Effector memory CD4-positive, alpha-beta T cell (primary cell): ENCODE results near the gene MED16.
A peak's percentile ranks its signal among the peaks of the same experiment; 100 is the strongest.

Experiments
- DNase-seq, 3 donors: peaks; one replicate each; pipeline ENCODE4 v3.0.0-alpha.2; 2020
- H3K27ac ChIP-seq: 2 replicates; pipeline ENCODE4 v1.7.0; 2013; ENCODE audit warnings: mild to moderate bottlenecking, low read length, moderate library complexity; ENCODE audit not compliant: insufficient read depth, poor library complexity, severe bottlenecking
- H3K27me3 ChIP-seq: replicated peaks from 2 replicates; pipeline ENCODE4 v1.7.0; 2013; ENCODE audit warnings: mild to moderate bottlenecking, low read length; ENCODE audit not compliant: insufficient read depth, control insufficient read depth, poor library complexity, severe bottlenecking
- H3K36me3 ChIP-seq: 2 replicates; pipeline ENCODE4 v1.7.0; 2013; ENCODE audit warnings: mild to moderate bottlenecking, low read length, moderate library complexity; ENCODE audit not compliant: control insufficient read depth, insufficient read depth
- H3K4me1 ChIP-seq: 2 replicates; pipeline ENCODE4 v1.7.0; 2013; ENCODE audit warnings: low read length, mild to moderate bottlenecking; ENCODE audit not compliant: control insufficient read depth, insufficient read depth, poor library complexity, severe bottlenecking
- H3K4me3 ChIP-seq: 2 replicates; pipeline ENCODE4 v1.7.0; 2013; ENCODE audit warnings: low read length, low read depth, mild to moderate bottlenecking; ENCODE audit not compliant: insufficient read depth, poor library complexity, severe bottlenecking
- H3K9me3 ChIP-seq: 2 replicates; pipeline ENCODE4 v1.7.0; 2013; ENCODE audit warnings: mild to moderate bottlenecking, low read length, moderate library complexity; ENCODE audit not compliant: control insufficient read depth

The MED16 gene

DNA sequence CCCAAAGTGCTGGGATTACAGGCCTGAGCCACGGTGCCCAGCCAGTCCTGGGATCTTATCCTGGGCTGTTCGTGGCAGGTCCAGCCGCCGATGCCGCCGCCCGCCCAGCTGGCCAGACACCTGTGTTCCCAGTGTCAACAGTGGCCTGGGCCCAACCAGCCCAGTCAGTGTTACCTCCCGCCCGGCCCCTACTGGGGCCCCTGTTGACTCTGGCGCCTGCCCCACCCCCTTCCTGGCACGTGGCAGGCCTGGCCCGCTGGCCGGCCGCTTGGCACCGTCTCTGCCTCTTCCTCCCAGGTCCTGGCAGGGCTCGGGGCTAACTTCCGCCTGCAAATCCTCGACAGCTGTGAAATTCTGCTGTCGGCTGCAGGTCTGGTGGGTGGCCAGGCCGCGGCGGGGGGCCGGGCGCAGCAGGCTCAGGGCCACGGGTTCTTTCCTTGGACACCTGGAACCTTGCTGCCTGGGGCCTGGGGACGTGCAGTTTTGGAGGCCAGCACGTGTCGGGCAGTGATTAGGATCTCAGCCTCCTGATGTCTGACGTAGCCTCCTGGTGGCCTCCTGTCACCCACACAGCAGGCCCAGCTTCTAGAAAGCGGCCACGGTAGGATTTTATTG is 42.0 kb upstream of the MED16 start:
- H3K36me3 ChIP-seq = no peaks in the 10 kb centered on the region
- no peak overlapping the region for H3K4me3 ChIP-seq
- no peaks in the 10 kb centered on the region for H3K27me3 ChIP-seq
- DNase-seq = no peak
- no peak overlapping the region for H3K27ac ChIP-seq
- H3K4me1 ChIP-seq = peaks cover 15% of the 10 kb centered on the region
- H3K9me3 ChIP-seq = no peaks in the 10 kb centered on the region

DNA sequence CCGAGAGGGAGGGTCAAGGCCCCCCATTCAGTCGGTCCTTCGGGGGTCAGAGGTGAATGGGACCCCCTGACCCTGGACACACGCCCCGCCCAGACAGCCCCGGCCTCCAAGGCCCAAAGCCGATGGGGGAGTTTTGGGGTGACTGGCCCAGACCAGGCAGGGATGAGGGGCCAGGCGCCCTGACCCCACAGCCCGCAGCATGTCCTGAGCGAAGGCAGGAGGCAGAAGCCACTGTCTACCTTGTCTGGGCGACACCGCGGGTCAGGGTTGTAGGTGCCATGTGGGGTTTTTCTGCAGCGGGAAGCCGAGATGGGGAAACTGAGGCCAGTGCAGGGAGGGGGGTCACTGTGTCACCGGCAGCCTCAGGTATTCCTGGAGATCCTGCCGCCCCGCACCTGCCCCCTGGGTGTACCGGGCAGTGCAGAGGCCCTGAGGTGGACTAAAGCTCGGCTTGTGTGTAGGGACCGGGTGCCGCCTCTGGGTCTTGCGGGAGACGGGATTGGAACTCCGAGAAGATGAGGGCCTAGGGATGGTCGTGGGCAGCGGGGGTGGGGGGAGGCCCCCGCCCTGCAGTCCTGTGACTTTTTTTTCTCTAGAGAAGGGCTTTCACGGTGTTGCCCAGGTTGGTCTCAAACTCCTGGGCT is 41.3 kb upstream of the MED16 start:
- H3K4me3 ChIP-seq = no peak overlapping the region
- H3K27me3 ChIP-seq = no peaks in the 10 kb centered on the region
- no peak overlapping the region for H3K27ac ChIP-seq
- peaks cover 15% of the 10 kb centered on the region for H3K4me1 ChIP-seq
- H3K36me3 ChIP-seq = no peaks in the 10 kb centered on the region
- no peak for DNase-seq
- H3K9me3 ChIP-seq = no peaks in the 10 kb centered on the region

DNA sequence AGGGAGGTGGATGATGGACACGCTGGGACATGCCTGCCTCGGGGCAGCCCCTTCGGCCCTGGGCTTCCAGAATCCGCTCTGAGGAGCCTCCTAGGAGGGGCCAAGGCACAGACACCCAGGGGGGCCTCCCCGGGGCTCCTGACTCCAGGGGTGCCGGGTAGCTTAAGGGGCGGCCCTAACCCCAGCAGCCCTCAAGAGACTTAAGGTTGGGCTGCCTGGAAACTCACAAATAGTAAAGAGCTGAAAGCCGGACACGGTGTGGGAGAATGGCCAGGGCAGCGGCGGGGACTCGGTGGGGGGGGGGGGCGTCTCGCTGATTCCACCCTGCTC is 40.5 kb upstream of the MED16 start:
- Histone ChIP-seq H3K27me3 (no peaks in the 10 kb centered on the region), H3K4me1 (peaks cover 15% of the 10 kb centered on the region), H3K27ac (no peak overlapping the region), H3K36me3 (no peaks in the 10 kb centered on the region), H3K9me3 (no peaks in the 10 kb centered on the region), H3K4me3 (peak overlapping the region; percentile 24)
- DNase-seq = no peak

- Histone ChIP-seq H3K27me3 (no peaks in the 10 kb centered on the region), H3K4me1 (peaks cover 15% of the 10 kb centered on the region), H3K36me3 (no peaks in the 10 kb centered on the region), H3K27ac (no peak overlapping the region), H3K4me3 (peak overlapping the region; percentile 24), H3K9me3 (no peaks in the 10 kb centered on the region)
- DNase-seq = no peak
These were observed 39.9 kb upstream of the MED16 start for GRCh38 chr19:932648-933552.

- no peak for DNase-seq
- H3K9me3 ChIP-seq = no peaks in the 10 kb centered on the region
- no peaks in the 10 kb centered on the region for H3K27me3 ChIP-seq
- H3K36me3 ChIP-seq = no peaks in the 10 kb centered on the region
- H3K27ac ChIP-seq = no peak overlapping the region
- H3K4me1 ChIP-seq = peaks cover 19% of the 10 kb centered on the region
- H3K4me3 ChIP-seq = peak overlapping the region; percentile 24
These were observed 39.1 kb upstream of the MED16 start for GRCh38 chr19:931860-932647.

- Histone ChIP-seq H3K4me1 (peaks cover 27% of the 10 kb centered on the region), H3K9me3 (no peaks in the 10 kb centered on the region), H3K4me3 (no peak overlapping the region), H3K27ac (no peak overlapping the region), H3K27me3 (no peaks in the 10 kb centered on the region), H3K36me3 (no peaks in the 10 kb centered on the region)
- DNase-seq = no peak
These were observed 36.9 kb upstream of the MED16 start for GRCh38 chr19:929891-930258.

DNA sequence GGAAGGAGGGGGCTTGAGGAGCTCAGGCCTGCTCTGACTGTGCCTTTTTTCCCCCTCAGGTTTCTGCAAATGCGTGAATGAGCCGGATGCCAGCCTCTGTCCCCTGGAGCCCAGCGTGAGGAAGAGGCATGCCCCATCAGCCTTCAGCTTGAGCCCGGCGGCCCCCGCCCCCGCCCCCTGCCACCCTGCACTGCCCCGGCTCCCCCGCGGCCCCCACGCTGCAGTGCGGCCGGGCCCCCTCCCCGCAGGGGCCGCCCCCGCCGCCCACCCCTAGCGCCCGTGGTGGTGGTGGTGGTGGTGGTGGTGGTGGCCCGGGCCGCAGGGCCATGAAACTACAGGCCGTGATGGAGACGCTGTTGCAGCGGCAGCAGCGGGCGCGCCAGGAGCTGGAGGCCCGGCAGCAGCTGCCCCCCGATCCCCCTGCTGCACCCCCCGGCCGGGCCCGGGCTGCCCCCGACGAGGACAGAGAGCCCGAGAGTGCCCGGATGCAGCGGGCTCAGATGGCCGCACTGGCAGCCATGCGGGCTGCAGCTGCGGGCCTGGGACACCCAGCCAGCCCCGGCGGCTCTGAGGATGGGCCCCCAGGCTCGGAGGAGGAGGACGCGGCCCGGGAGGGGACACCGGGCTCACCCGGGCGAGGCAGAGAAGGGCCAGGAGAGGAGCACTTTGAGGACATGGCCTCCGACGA is 36.4 kb upstream of the MED16 start:
- Histone ChIP-seq H3K4me1 (peaks cover 31% of the 10 kb centered on the region), H3K4me3 (no peak overlapping the region), H3K27me3 (no peaks in the 10 kb centered on the region), H3K27ac (no peak overlapping the region), H3K36me3 (no peaks in the 10 kb centered on the region), H3K9me3 (no peaks in the 10 kb centered on the region)
- DNase-seq = no peak

DNA sequence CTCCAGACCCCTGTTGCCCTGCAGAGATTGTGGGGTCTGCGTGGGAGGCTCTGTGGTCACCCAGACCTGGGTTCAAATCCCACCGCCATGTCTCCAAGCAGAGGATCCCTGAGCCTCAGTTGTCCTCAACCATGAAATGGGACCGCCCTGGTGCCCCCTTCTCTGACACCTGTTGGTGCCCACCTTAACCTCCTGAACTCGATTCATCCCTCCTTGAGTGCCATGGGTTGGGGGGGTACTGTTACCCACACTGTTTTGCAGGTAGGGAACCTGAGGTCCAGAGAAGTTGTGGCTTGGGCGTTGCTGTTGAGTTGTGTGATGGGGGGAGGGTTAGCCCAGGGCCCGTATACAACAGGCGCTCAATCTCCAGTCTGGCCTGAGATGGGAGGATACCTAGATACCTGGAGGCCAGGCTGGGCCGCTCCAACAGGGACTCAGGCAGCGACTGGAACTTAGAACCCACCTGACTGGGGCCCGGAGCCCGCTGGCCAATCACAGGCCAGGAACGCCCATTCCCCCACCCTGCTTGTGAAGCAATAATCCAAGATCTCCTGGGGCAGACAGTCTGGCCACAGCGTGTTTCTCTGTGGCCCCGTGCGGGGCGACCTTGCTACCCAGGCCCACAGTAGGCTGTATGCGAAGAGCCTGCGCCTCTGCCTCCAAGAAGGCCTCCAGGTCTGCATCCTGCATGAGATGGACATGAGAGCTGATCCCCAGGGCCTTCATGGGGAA is 35.6 kb upstream of the MED16 start:
- no peak for DNase-seq
- H3K4me3 ChIP-seq = no peak overlapping the region
- no peak overlapping the region for H3K27ac ChIP-seq
- peaks cover 31% of the 10 kb centered on the region for H3K4me1 ChIP-seq
- H3K9me3 ChIP-seq = no peaks in the 10 kb centered on the region
- no peaks in the 10 kb centered on the region for H3K27me3 ChIP-seq
- H3K36me3 ChIP-seq = no peaks in the 10 kb centered on the region

DNA sequence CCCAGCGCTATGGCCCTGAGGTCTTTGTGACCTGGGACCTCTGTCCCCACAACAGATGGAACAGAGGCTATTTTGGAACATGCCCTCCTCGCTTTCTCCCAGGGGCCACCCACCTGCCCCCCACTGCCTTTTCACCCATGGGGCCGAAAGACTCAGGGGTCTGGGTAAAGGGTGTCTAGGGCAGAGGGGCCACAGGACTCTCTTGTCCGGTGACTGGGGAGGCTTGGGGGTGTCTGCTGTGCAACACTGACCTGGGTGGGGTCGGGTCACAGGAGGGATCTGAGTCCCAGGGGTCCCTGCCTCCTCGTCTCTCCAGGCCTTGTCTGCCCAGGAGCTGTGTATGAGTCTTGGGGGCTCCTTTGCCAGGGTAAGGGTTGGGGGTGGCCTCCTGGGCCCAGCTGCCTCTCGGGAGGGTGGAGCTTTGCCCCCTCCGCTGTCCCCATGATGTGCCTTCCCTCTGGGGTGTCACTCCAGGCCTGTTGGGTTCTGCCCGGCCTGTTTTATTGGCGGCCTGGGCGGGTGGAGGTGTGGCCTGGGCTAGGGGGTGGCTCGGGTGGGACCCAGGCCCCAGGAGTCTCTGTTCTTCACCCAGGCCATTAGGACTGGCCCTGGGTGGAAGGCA is 34.9 kb upstream of the MED16 start:
- DNase-seq = no peak
- H3K27me3 ChIP-seq = no peaks in the 10 kb centered on the region
- H3K36me3 ChIP-seq = no peaks in the 10 kb centered on the region
- no peak overlapping the region for H3K27ac ChIP-seq
- H3K9me3 ChIP-seq = no peaks in the 10 kb centered on the region
- no peak overlapping the region for H3K4me3 ChIP-seq
- H3K4me1 ChIP-seq = peaks cover 24% of the 10 kb centered on the region
